GM20000 (cell line): Measurements from ENCODE around the gene CLINT1.

Experiments used
- DNase-seq: peaks from one replicate; pipeline ENCODE4 v3.0.0; 2012; ENCODE audit warnings: low spot score
- CTCF ChIP-seq: IDR thresholded peaks from 2 replicates; pipeline ENCODE4 v1.5.1; 2012; ENCODE audit warnings: mild to moderate bottlenecking, control low read depth; ENCODE audit errors: extremely low read depth, missing control alignments

CLINT1 gene

GRCh38 chr5:157800137-157800536, 58.8 kb downstream of the CLINT1 start:
- no peak for TF ChIP-seq CTCF
- no peak for DNase-seq

DNA sequence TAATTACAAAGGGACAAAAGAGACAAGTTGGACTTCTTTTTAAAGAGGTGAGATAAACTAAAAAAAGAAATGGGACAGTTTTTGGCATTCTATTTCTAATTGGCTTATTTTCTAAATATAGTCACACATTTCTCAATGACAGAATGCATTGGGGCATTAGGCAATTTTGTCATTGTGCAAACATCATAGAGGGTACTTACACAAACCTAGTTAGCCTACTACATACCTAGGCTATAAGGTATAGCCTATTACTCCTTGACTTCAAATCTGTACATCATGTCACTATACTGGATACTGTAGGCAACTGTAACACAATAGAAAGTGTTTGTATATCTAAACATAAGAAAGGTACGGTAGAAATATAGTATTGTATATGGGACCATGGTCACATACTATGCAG, 59.4 kb downstream of the CLINT1 start:
- DNase-seq, result no peak
- no peak for TF ChIP-seq CTCF

DNA sequence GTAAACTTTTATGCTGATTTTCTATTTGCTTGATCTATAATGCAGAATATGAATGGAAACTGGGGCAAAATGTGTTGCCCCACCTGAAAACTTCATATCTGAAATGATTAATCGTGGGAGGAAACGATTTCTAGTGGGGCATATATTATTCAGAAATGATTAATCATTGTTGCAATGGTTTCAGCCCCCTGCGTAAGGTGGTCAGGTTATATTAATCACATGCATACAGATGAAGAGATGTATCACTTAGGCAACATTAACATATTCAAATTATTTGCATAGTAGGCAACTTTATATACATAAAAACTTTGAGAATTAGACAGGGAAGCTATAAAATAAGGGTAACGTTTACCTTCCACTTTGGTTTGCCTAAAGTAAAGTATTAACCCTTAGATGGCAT, 65.6 kb downstream of the CLINT1 start:
- TF ChIP-seq CTCF, result no peak
- no peak for DNase-seq

- no peak for DNase-seq
- no peak for TF ChIP-seq CTCF
Observed at GRCh38 chr5:157785801-157786200, 73.1 kb downstream of the CLINT1 start.

DNA sequence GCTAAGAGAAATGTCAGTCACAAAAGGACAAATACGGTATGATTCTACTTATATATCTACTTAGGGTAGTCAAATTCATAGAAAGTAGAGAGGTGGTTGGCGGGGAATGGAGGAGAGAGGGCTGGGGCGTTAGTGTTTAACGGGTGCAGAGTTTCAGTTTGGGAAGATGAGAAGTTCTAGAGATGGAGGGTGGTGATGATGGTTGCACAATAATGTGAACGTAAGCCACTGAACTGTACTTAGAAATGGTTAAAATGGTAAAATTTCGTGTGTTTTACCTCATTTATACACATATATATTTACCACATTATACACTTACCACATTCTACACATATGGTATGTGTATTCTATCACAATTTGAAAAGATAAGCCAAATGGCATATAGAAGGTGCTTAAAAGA, 79.7 kb downstream of the CLINT1 start:
- TF ChIP-seq CTCF, result no peak
- no peak for DNase-seq

- no peak for DNase-seq
- no peak for TF ChIP-seq CTCF
Observed at GRCh38 chr5:157778121-157778805, 80.7 kb downstream of the CLINT1 start.

GRCh38 chr5:157772127-157772526, 86.8 kb downstream of the CLINT1 start:
- DNase-seq, result no peak

More at GRCh38 chr5:157772127-157772526, 86.8 kb downstream of the CLINT1 start:
- no peak for TF ChIP-seq CTCF
